ENCODE measurements around the gene DLGAP1.

Gene DLGAP1

GRCh38 chr18:3447895-3448837 is 1006.9 kb downstream of the DLGAP1 start:
- peak; percentile 92 for DNase-seq (ENCODE audit: low read depth)

DNA sequence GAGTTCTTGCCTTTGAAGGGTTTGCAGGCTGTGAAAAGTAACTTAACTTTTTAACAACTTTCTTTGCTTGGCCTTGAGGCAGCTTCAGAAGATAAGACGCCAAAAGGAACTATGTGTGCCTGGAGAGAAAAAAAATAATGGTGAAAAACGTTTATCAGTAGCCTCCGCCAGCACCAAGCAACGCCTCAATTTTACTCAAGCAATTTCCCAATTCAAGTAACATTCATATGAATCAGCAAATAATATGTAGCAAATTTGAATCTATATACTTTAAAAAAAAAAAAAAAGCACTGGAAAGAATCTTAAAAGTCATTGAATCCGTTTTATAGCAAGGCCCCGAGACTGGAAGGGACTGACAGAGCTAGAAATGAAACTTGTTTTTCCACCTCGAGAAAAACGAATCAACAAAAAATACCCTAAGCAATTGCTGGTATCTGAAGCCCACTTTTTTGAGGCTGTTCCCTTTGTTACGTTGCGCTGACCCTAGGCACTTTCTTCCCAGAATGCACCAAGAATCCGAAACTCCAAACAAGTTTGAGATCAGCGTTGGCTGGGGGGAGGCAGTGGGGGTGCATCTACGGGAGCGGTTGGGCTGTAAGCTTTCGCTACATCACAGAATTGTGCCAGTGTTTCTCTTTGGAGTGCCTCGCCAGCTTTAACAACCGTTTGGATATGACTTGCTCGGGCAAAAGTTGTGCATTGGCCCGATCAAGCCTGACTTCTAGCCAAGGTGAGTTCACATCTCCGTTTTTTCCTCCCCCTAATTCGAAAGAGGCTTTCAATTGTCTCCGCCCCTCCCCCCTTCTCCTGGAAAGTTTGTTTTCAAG is 1007.8 kb downstream of the DLGAP1 start:
- DNase-seq (ENCODE audit: low read depth) = peak; percentile 51

Data from HS-27A (cell line).